Measurements from ENCODE around the gene USP22.

- no peak for TF ChIP-seq POLR2A (IDR thresholded peaks at IDR 0.05; ENCODE audit: low read depth, low read length)
- no peak for TF ChIP-seq EZH2 (IDR thresholded peaks at IDR 0.05; ENCODE audit: borderline replicate concordance, low read depth, low read length, severe bottlenecking)
Measured at GRCh38 chr17:21090902-21091618, 48.2 kb upstream of the USP22 start.
